Head of caudate nucleus (tissue), 42 donors: ENCODE results near the gene KLF13.
A peak's percentile ranks its signal among the peaks of the same experiment; 100 is the strongest.

Experiments
- DNase-seq, 42 donors: peaks; one replicate each; pipeline versions ENCODE4 v3.0.0 to v3.0.0-alpha.2; 2020 to 2021; ENCODE audit warnings: mixed read lengths in 7 of 42
- intact Hi-C: fragments of 100-400 bp; cut with DNase I; formaldehyde crosslinking; loops from one replicate; pipeline ENCODE4 v1.15.0; 2022

The KLF13 gene

DNA sequence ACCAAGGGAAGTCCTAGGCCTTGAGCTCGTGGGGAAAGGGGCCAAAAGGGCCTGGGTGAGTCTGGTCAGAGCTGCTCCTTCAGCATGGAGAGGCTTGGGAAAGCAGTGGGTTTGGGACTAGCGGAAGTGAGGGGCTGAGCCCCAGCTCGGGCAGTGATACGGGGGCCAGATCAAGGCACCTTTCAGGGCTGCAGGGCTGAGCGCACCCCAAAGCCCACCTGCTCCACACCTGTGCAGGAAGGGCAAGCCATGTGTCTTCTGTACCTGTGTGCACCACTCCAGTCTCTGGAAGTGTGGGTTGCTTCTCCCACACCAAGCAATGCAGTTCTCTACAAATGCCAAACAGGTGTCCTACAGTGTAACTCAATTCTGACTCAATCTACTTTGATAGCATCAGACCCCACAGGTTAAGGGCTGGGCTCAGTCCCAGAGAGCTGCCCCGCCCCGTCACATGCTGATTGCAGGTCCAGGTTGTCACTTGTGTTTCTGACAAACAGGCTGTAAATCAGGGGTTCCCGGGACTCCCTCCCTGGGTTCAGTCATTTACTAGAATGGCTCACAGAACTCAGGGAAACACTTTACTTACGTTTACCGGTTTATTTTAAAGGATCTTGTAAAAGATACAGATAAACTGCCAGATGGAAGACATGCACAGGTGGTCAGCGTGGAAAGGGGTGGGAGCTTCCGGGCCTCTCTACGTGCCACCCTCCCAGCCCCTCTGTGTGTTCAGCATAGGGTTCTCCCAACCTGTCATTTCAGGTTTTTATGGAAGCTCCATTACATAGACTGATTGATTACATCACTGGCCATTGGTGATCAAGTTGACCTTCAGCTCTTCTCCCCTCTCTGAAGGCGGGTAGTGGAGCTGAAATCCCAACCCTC is 28.8 kb upstream of the KLF13 start:
- DNase-seq, result peak in 4 of 42 donors; percentile 12 to 42 (median 32)
- intact Hi-C loops, result no loop called here

- DNase-seq, result peak in 6 of 42 donors; percentile 15 to 49 (median 31)
- intact Hi-C loops, result no loop called here
Measured at GRCh38 chr15:31298707-31299172, 27.9 kb upstream of the KLF13 start.

GRCh38 chr15:31300208-31300661 is 26.4 kb upstream of the KLF13 start:
- intact Hi-C loops, result no loop called here
- peak; percentile 82 to 98 (median 93) for DNase-seq

DNA sequence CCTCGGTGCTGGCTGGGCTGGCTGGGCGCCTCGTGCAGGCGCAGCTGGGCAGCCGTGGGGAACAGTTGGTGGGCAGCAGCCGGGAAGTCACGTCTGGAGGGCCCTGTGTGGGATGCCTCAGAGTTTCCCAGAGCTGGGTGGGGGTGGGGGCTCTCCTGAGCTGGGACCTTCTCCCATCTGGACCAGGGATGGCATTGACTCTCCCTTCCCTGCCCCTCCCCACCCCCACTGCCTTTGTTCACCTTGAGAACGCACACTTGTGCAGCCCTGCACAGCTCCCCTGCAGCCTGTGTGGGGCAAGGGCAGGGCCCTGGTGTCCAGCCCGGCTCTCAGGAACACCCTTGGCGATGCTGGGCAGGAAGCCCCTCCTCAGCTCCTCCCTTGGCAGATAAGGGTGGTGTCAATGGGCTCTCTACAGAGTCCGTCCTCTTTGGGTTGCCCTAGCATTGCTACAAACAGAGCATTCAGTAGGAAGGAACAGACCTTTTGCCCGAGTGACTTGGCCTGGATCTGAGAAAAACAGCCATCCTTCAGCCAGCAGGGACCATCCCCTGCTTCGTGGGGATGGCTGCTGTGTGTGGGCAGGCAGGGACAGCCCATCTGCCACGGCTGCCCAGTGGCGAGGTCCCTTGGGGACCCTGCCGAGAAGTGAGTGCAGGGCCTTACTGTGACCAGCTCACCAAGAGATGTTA is 25.5 kb upstream of the KLF13 start:
- intact Hi-C loops, result no loop called here
- DNase-seq, result peak in 7 of 42 donors; percentile 4 to 44 (median 27)

GRCh38 chr15:31301673-31301990 is 25.0 kb upstream of the KLF13 start:
- intact Hi-C loops, result no loop called here

GRCh38 chr15:31302029-31302657 is 24.5 kb upstream of the KLF13 start:
- intact Hi-C loops, result no loop called here
- peak in 7 of 42 donors; percentile 1 to 41 (median 17) for DNase-seq

More at GRCh38 chr15:31301673-31301990, 25.0 kb upstream of the KLF13 start:
- DNase-seq, result peak in 1 of 42 donors; percentile 24

- intact Hi-C loops, result no loop called here
- peak in 5 of 42 donors; percentile 12 to 45 (median 27) for DNase-seq
Measured at GRCh38 chr15:31302778-31303725, 23.6 kb upstream of the KLF13 start.

DNA sequence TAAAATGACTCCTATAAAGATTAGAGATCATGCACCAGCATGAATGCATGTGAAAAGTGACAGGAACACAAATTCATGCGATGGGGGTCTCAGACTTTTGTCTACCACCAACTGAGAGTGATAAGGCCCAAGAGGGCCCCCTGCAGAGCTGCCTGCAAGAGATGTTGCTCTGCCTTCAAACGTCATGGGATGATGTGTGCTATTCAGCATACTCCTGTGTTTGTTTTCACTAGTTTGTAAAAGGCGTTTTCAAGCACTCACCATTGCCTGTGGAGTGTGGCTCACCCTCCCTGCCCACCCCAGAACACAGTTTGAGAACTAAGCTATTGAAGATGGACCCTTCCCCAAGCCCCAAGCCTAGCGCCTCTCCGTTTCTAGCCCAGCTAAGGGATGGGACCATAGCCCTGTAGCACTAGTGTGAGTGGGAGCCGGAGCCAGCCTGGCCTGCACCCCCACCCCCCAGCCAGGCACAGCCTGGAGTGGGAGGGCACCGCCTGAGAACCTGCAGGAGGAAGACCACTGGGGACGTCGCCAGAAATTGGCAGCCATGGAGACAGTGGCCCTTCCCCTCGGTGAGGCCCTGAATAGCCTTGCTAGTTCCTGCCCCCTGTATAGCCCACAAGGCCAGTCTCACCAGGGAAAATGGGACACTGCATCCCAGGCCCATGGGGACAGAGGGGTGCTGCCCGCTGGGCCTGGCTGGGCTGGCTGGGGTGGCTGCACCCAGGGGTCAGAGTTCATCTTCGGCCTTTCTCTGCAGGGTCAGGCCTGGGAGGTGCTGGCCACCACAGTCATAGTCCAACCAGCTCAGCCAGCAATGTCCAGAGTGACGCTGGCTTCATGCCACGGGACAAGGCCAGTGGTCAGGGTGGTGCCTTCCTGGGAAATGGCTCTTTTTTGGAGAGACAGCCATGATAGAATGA is 22.6 kb upstream of the KLF13 start:
- intact Hi-C loops, result no loop called here
- peak in 5 of 42 donors; percentile 3 to 47 (median 24) for DNase-seq

DNA sequence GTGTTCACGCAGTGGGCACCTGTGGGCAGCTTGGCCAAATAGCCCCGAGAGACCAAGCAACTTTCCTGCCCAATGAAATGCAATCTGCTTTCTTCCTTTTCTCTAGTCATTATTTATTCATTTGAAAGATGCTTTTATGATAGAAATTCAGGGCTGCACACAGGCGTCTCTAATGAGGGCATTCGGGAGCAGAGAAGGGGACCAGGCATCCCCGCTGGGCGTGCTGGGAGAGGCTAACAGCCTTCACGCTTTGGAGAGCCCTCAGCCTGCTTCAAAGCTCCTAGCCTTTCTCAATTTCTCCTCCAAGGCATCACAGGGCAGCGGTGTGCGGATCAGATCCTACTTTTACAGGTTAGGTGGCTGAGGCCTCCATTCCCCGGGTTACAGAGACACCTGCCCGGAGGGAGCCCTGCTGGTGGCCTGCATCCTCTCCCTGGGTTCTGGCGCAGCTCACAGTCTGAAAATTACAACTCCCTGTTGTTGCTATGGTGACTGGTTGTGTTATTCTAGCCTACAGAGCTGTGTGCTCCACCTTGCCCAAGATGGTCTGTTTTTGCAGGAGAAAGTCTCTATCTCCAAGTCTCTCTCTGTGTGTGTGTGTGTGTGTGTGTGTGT is 21.8 kb upstream of the KLF13 start:
- intact Hi-C loops, result no loop called here
- peak in 9 of 42 donors; percentile 20 to 72 (median 57) for DNase-seq

GRCh38 chr15:31305375-31305774 is 21.3 kb upstream of the KLF13 start:
- intact Hi-C loops, result no loop called here
- DNase-seq, result peak in 5 of 42 donors; percentile 4 to 43 (median 30)

DNA sequence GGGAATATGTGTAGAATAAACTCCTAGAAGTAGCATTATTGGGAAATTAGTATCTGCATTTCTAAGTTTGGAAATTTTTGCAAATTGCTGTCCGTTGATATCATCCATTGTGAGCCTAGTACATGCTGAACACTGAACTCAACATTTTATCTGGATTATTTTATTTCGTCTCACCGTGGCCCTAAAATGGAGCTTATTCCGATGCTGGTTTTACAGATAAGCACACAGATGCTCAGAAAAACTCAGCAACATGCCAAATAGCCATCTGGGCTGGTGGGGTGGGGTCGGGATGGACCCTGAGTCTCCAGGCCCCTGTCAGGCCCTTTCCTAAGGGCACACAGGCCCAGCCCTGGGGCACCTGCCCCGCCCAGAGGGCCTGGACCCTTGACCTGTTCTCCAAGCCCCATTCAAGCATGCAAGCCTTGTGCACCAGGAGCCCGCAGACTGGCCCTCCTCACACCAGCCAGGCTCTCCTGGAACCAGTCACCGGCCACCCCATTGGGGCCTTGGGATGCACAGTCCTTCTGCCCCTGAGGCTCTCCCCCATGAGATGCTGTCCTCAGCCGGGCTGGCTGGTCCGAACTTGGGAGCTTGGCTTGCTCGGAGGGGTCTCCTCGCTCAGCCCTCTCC is 20.7 kb upstream of the KLF13 start:
- intact Hi-C loops, result no loop called here
- peak in 2 of 42 donors; percentile 29 to 31 for DNase-seq

DNA sequence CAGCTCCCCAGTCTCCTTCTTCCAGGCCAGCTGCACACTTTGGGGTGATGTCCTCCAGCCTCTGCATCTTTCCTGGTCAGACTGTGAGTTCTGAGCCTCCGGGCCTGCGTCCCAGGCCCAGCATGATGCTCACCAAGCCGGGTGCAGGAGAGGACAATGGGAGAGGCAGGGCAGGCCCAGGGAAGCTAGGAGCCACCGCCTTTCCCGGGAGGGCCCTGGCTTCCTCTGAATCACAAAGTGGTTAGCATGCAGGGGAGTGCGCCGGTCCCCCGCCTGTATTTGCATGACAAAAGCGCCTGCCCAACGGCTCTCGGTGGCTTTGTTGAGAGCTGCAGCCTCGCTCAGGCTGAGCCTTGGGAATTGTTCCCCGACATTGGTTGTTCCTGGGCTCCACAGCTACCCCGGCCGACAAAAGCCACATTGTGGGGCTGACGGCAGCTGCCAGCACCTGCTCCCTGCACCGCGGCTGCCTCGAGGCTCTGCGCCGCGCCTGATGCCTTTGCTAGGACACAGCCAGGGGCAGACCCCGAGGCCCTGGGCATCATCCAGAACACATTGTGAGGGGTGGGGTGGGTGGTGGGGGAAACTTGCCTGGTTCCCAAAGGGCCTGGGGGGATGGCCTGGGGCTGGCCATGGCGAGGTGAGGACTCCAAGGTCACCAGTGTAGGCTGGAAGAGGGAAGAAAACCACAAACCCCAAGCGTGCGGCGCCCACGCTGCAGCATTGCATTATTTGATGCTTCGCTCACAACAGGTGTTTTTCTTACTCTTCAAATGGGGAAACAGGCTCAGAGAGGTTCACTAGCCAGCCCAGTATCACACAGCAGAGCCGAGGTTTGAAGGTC is 20.0 kb upstream of the KLF13 start:
- intact Hi-C loops, result no loop called here
- DNase-seq, result peak; percentile 81 to 98 (median 93)

GRCh38 chr15:31307270-31308184 is 19.1 kb upstream of the KLF13 start:
- intact Hi-C loops, result no loop called here
- peak in 4 of 42 donors; percentile 4 to 54 (median 32) for DNase-seq

DNA sequence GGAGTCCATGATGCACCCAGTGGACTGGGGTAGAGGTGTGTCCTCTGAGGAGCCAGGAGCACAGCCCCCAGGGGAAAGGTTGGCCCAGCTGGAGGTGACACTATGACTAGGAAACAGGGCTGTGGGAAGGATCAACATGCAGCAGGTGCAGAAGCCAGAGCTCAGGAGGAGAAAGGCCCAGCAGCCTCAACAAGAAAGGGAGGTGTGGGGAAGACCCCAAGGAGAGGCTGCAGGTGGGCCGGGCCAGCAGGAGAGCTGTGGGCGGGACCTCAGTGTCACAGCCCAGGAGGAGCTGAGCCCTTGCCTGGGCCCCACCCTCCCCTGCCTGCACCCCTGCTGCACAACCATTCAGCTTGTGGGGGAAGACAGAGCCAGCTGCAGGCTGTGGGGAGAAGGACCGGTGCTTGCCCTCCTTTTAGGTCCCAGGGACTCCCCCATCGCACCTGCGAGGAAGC is 18.4 kb upstream of the KLF13 start:
- intact Hi-C loops, result no loop called here
- DNase-seq, result peak in 6 of 42 donors; percentile 1 to 34 (median 26)
